HepG2 (cell line): Measurements from ENCODE around the gene SCAANT1. TPM values are rescaled to one million over a fixed set of nuclear protein-coding genes. Genes with fewer than 3 reads are reported as not detected.

Source experiments
- ATAC-seq: fragments of 200-7000 bp; cut with Tn5 transposase; 3 replicates; pipeline ENCODE4 v1.9.1; 2020; ENCODE audit warnings: mild to moderate bottlenecking, moderate library complexity
- BruUV-seq: library from RNA; stranded (reverse); fragments of 400-500 nt; replicated peaks from 2 replicates; lab custom pipeline; 2021; lab: Mats Ljungman, UMichigan
- CTCF ChIA-PET: fragments of 300-600 bp; formaldehyde crosslinking; extraction: SDS; loops from one replicate; lab custom pipeline; 2021; ENCODE audit warnings: low total read pairs, inconsistent platforms, low intra/inter-chr PET ratio; lab: Yijun Ruan, JAX
- POLR2A ChIA-PET: fragments of 350-600 bp; sonication (Branson Sonifier 250); formaldehyde crosslinking; loops from one replicate; lab custom pipeline; 2020; ENCODE audit warnings: antibody characterized with exemption, inconsistent platforms; lab: Yijun Ruan, JAX
- DNase-seq: peaks from one replicate; pipeline ENCODE4 v3.0.0-alpha.2; 2015; ENCODE audit warnings: low spot score
- FAIRE-seq: peaks from 3 replicates; lab custom pipeline; 2011; peaks lifted over from hg19 to GRCh38; lab: Jason Lieb, UNC
- H2AFZ ChIP-seq: one replicate; pipeline ENCODE4 v1.6.1; 2011; ENCODE audit warnings: low read length, inconsistent platforms
- H3K27ac ChIP-seq: fragments of 300-600 bp; 3 replicates; pipeline ENCODE4 v1.8.0; 2011; ENCODE audit warnings: mixed run types, mild to moderate bottlenecking, mixed read lengths, low read length, inconsistent platforms; ENCODE audit not compliant: insufficient read depth; ENCODE audit errors: extremely low read length
- H3K27me3 ChIP-seq, 2 experiments: fragments of 200-600 bp in 1 of 2; 2 replicates in 1 of 2; 3 replicates in 1 of 2; pipeline versions ENCODE4 v1.6.0 to v1.8.0; 2011; ENCODE audit warnings: low read length in 2 of 2, mild to moderate bottlenecking in 2 of 2, moderate library complexity in 2 of 2, inconsistent platforms in 1 of 2; ENCODE audit not compliant: insufficient read depth in 2 of 2, control insufficient read depth in 1 of 2
- H3K36me3 ChIP-seq, 2 experiments: fragments of 200-600 bp in 1 of 2; replicated peaks in 1 of 2; 2 replicates in 1 of 2; 3 replicates in 1 of 2; pipeline versions ENCODE4 v1.5.1 to v1.8.0; 2011; ENCODE audit warnings: low read length in 2 of 2, inconsistent platforms in 1 of 2; ENCODE audit not compliant: insufficient read depth in 2 of 2, control insufficient read depth in 1 of 2
- H3K4me1 ChIP-seq: 2 replicates; pipeline ENCODE4 v1.5.1; 2012; ENCODE audit warnings: low read length, inconsistent platforms; ENCODE audit not compliant: insufficient read depth
- H3K4me2 ChIP-seq: 2 replicates; pipeline ENCODE4 v1.6.0; 2011; ENCODE audit warnings: low read depth, low read length, inconsistent platforms
- H3K4me3 ChIP-seq, 3 experiments: fragments of 200-600 bp in 1 of 3; sonication (generic), shearing (Covaris generic) in 1 of 3; replicated peaks in 1 of 3; 2 replicates each; pipeline ENCODE4 v1.5.1; 2011 to 2016; ENCODE audit warnings: low read length in 3 of 3, inconsistent platforms in 2 of 3, low read depth in 2 of 3, mild to moderate bottlenecking in 2 of 3, control low read depth in 1 of 3, mixed read lengths in 1 of 3; ENCODE audit not compliant: insufficient read depth in 1 of 3
- H3K79me2 ChIP-seq: one replicate; pipeline ENCODE4 v1.6.1; 2011; ENCODE audit warnings: low read length, inconsistent platforms; ENCODE audit not compliant: insufficient read depth
- H3K9ac ChIP-seq: 2 replicates; pipeline ENCODE4 v1.6.0; 2011; ENCODE audit warnings: mild to moderate bottlenecking, low read depth, low read length, inconsistent platforms; ENCODE audit not compliant: insufficient read depth
- H3K9me3 ChIP-seq: 2 replicates; pipeline ENCODE4 v1.5.1; 2012; ENCODE audit warnings: mild to moderate bottlenecking, low read length
- H4K20me1 ChIP-seq: 2 replicates; pipeline ENCODE4 v1.6.0; 2011; ENCODE audit warnings: inconsistent platforms, mild to moderate bottlenecking, low read length, moderate library complexity; ENCODE audit not compliant: insufficient read depth
- ATRX ChIP-seq: sonication (generic); formaldehyde crosslinking; IDR thresholded peaks from 2 replicates; pipeline ENCODE4 v1.4.0; 2020; ENCODE audit warnings: missing genetic modification reagents, borderline replicate concordance
- CREB1 ChIP-seq, 2 experiments: fragments of 450-650 bp in 1 of 2; IDR thresholded peaks; 2 replicates each; pipeline ENCODE4 v1.6.1; 2016 to 2017; ENCODE audit warnings: control low read depth in 1 of 2, mild to moderate bottlenecking in 1 of 2, missing compliant biosample characterization in 1 of 2, missing genetic modification characterization in 1 of 2
- HIVEP1 ChIP-seq: sonication (generic); formaldehyde crosslinking; IDR thresholded peaks from 2 replicates; pipeline ENCODE4 v1.4.0; 2020; ENCODE audit warnings: mild to moderate bottlenecking, missing genetic modification reagents
- JUNB ChIP-seq: sonication (generic); formaldehyde crosslinking; IDR thresholded peaks from 2 replicates; pipeline ENCODE4 v1.8.0; 2022; ENCODE audit warnings: missing genetic modification reagents, mild to moderate bottlenecking, borderline replicate concordance
- KDM1A ChIP-seq: IDR thresholded peaks from 2 replicates; pipeline ENCODE4 v1.6.1; 2016; ENCODE audit warnings: missing compliant biosample characterization
- MBD4 ChIP-seq: IDR thresholded peaks from 2 replicates; pipeline ENCODE4 v1.6.1; 2012; ENCODE audit warnings: low read length, inconsistent platforms, borderline replicate concordance
- MEIS2 ChIP-seq: sonication (generic); formaldehyde crosslinking; IDR thresholded peaks from 2 replicates; pipeline ENCODE4 v1.9.0; 2021; ENCODE audit warnings: mild to moderate bottlenecking, missing genetic modification reagents
- MXD4 ChIP-seq: IDR thresholded peaks from 2 replicates; pipeline ENCODE4 v1.6.1; 2016; ENCODE audit warnings: mild to moderate bottlenecking, missing biosample characterization, missing genetic modification reagents
- NRL ChIP-seq: sonication (generic); formaldehyde crosslinking; IDR thresholded peaks from 2 replicates; pipeline ENCODE4 v1.5.0; 2020; ENCODE audit warnings: missing genetic modification reagents, mild to moderate bottlenecking, moderate library complexity, borderline replicate concordance
- PHF20 ChIP-seq: sonication (generic); formaldehyde crosslinking; IDR thresholded peaks from 2 replicates; pipeline ENCODE4 v1.5.0; 2020; ENCODE audit warnings: mild to moderate bottlenecking, missing genetic modification reagents
- REL ChIP-seq: sonication (generic); formaldehyde crosslinking; conservative IDR thresholded peaks from 2 replicates; pipeline ENCODE4 v1.8.0; 2022; ENCODE audit warnings: mild to moderate bottlenecking, missing genetic modification reagents, moderate library complexity
- RERE ChIP-seq: IDR thresholded peaks from 2 replicates; pipeline ENCODE4 v1.6.1; 2016; ENCODE audit warnings: low read depth, missing genetic modification reagents, missing compliant biosample characterization
- SP140L ChIP-seq: sonication (generic); formaldehyde crosslinking; IDR thresholded peaks from 2 replicates; pipeline ENCODE4 v1.4.0; 2020; ENCODE audit warnings: missing genetic modification reagents, borderline replicate concordance
- STAT5B ChIP-seq: sonication (generic); formaldehyde crosslinking; IDR thresholded peaks from 2 replicates; pipeline ENCODE4 v1.4.0; 2020; ENCODE audit warnings: missing genetic modification reagents
- XBP1 ChIP-seq: sonication (generic); formaldehyde crosslinking; IDR thresholded peaks from 2 replicates; pipeline ENCODE4 v1.5.0; 2020; ENCODE audit warnings: missing genetic modification reagents
- ZBTB3 ChIP-seq: sonication (generic); formaldehyde crosslinking; IDR thresholded peaks from 2 replicates; pipeline ENCODE4 v1.4.0; 2020; ENCODE audit warnings: low read depth, mild to moderate bottlenecking, moderate library complexity, missing genetic modification reagents, borderline replicate concordance
- ZNF713 ChIP-seq: sonication (generic); formaldehyde crosslinking; IDR thresholded peaks from 2 replicates; pipeline ENCODE4 v1.4.0; 2020; ENCODE audit warnings: mild to moderate bottlenecking, missing genetic modification reagents
- ZNF839 ChIP-seq: sonication (generic); formaldehyde crosslinking; IDR thresholded peaks from 2 replicates; pipeline ENCODE4 v1.4.0; 2020; ENCODE audit warnings: missing genetic modification reagents, mild to moderate bottlenecking, borderline replicate concordance
- WGBS: methylation state at CpG from one replicate; pipeline ENCODE4 v1.1.6; 2017; ENCODE audit warnings: low lambda C conversion rate; 5-methylcytosine and 5-hydroxymethylcytosine counted together
- in situ Hi-C: cut with HindIII; loops from 2 replicates; pipeline ENCODE4 v1.10.0; 2017; ENCODE audit warnings: low pct_unique_long_range_greater_than_20kb; ENCODE audit not compliant: extremely low pct_ligation_motif_present
- intact Hi-C: fragments of 100-400 bp; cut with micrococcal nuclease; formaldehyde crosslinking; loops from one replicate; pipeline ENCODE4 v1.10.0; 2022; ENCODE audit not compliant: unreplicated experiment
- polyA plus RNA-seq, 8 experiments: library from polyadenylated mRNA; depleted of rRNA in 3 of 8; stranded (reverse) in 7 of 8; unstranded in 1 of 8; fragments of >200 nt; fragmentation: Illumina TruSeq in 4 of 8; extraction: Trizol in 4 of 8; gene quantifications; 2 replicates each; pipeline versions ENCODE4 v1.2.1 to v1.2.3, GENCODE V29; 2011 to 2016; ENCODE audit warnings: low read depth in 4 of 8, missing spikeins in 1 of 8, mixed read lengths in 1 of 8; ENCODE audit not compliant: insufficient read depth in 1 of 8
- total RNA-seq, 5 experiments: library from RNA; depleted of rRNA; stranded (reverse); fragments of >200 nt; fragmentation: Illumina TruSeq; extraction: Trizol; gene quantifications; 2 replicates each; pipeline ENCODE4 v1.2.3, GENCODE V29; 2016; ENCODE audit warnings: low read depth in 1 of 5

The SCAANT1 gene
- total and polyA plus RNA-seq, 2 of the 13 experiments (the other 11 are each of a cell fraction or from before 2014, with no cell fraction given): not detected

GRCh38 chr3:63870615-63871005 is 41.6 kb downstream of the SCAANT1 start:
- no TSS peak for BruUV-seq
- H3K79me2 ChIP-seq: peaks cover 32% of the 10 kb centered on the region
- no peak for FAIRE-seq

DNA sequence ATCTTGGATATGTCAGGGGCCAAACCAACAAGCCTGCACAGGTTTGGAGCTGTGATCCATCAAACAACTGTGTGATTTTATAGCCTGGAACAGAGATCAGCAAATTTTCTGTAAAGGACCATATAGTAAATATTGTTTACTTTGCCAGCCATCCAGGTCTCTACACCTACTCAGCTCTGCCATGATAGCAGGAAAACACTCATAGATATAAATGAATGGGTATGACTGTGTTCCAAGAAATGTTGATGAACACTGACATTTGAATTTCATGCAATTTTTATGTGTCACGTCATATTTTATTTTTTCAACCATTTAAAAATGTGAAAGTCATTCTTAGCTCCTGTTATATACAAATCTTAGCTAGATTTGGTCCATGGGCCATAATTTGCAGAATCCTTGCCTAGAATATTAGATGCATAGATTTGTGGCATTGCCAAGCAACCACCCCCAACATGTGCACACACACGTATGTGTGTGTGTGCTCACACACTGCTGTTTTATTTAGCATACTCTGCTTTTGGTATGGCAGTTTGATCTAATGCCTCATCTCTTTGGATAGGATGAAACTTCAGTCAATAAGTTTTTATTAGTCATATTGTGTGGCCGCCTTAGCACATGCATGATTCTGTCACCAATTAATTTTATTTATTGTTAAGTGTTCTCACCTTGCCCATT is 42.1 kb downstream of the SCAANT1 start:
- no peak overlapping the region for H3K9ac ChIP-seq
- WGBS: 96% methylated on average over 3 of the region's 3 CpGs
- no peak for DNase-seq
- no peaks in the 10 kb centered on the region for H3K9me3 ChIP-seq
- in situ Hi-C loops: loop anchor here (10.0 kb wide), 1 partner anchor 45 kb away; the partner anchor contains the start of gene SCAANT1
- BruUV-seq: no TSS peak
- H3K27ac ChIP-seq: no peak overlapping the region
- H3K36me3 ChIP-seq: no peaks in the 10 kb centered on the region; a peak in 1 of 5 replicates
- H3K27me3 ChIP-seq: no peaks in the 10 kb centered on the region
- H3K4me1 ChIP-seq: peaks cover 23% of the 10 kb centered on the region
- CTCF ChIA-PET: no interaction called here
- POLR2A ChIA-PET: no interaction called here
- no peaks in the 10 kb centered on the region for H4K20me1 ChIP-seq
- FAIRE-seq: no peak
- intact Hi-C loops: no loop called here
- H2AFZ ChIP-seq: no peak overlapping the region
- H3K4me3 ChIP-seq: no peak overlapping the region
- peaks cover 32% of the 10 kb centered on the region for H3K79me2 ChIP-seq
- no peak for ATAC-seq
- no peak overlapping the region for H3K4me2 ChIP-seq
- TF ChIP-seq PHF20 (CRISPR knock-in tag) (no peak), JUNB (CRISPR knock-in tag) (no peak), ATRX (no peak), CREB1 (IDR thresholded peaks at IDR 0.05) (no peak), CREB1 (CRISPR knock-in tag; IDR thresholded peaks at IDR 0.05) (no peak), RERE (CRISPR knock-in tag) (no peak)

More at GRCh38 chr3:63870615-63871005, 41.6 kb downstream of the SCAANT1 start:
- no peak overlapping the region for H3K4me3 ChIP-seq
- H3K9me3 ChIP-seq: no peaks in the 10 kb centered on the region
- H2AFZ ChIP-seq: no peak overlapping the region
- no peaks in the 10 kb centered on the region for H4K20me1 ChIP-seq
- TF ChIP-seq KDM1A (CRISPR knock-in tag): no peak
- TF ChIP-seq HIVEP1 (CRISPR knock-in tag): no peak
- no peak for TF ChIP-seq MEIS2 (CRISPR knock-in tag)
- TF ChIP-seq STAT5B: no peak
- TF ChIP-seq ZBTB3 (CRISPR knock-in tag): no peak
- TF ChIP-seq NRL (CRISPR knock-in tag): no peak
- TF ChIP-seq ZNF713 (CRISPR knock-in tag): no peak
- no peak for TF ChIP-seq REL
- TF ChIP-seq MBD4: no peak
- TF ChIP-seq XBP1 (CRISPR knock-in tag): no peak
- TF ChIP-seq MXD4 (CRISPR knock-in tag): no peak
- TF ChIP-seq SP140L (CRISPR knock-in tag): no peak
- no peak for TF ChIP-seq ZNF839 (CRISPR knock-in tag)
- no peak overlapping the region for H3K4me2 ChIP-seq
- H3K27me3 ChIP-seq: no peaks in the 10 kb centered on the region
- CTCF ChIA-PET: no interaction called here
- no peak overlapping the region for H3K9ac ChIP-seq
- in situ Hi-C loops: no loop called here
- no peaks in the 10 kb centered on the region; a peak in 1 of 5 replicates for H3K36me3 ChIP-seq
- 95% methylated on average over 2 of the region's 2 CpGs for WGBS
- ATAC-seq (no peak), DNase-seq (no peak)
- no peak overlapping the region for H3K27ac ChIP-seq
- POLR2A ChIA-PET: no interaction called here
- intact Hi-C loops: no loop called here
- H3K4me1 ChIP-seq: peaks cover 23% of the 10 kb centered on the region
